NCI-H82 treated with DMSO at 0.1 percent for 48 hours (cell line): Measurements from ENCODE around the gene FAIM2.

Experiments
- DNase-seq: peaks from one replicate; lab custom pipeline; 2025; ENCODE audit not compliant: unreplicated experiment; lab: John Stamatoyannopoulos, UW

Gene FAIM2

DNA sequence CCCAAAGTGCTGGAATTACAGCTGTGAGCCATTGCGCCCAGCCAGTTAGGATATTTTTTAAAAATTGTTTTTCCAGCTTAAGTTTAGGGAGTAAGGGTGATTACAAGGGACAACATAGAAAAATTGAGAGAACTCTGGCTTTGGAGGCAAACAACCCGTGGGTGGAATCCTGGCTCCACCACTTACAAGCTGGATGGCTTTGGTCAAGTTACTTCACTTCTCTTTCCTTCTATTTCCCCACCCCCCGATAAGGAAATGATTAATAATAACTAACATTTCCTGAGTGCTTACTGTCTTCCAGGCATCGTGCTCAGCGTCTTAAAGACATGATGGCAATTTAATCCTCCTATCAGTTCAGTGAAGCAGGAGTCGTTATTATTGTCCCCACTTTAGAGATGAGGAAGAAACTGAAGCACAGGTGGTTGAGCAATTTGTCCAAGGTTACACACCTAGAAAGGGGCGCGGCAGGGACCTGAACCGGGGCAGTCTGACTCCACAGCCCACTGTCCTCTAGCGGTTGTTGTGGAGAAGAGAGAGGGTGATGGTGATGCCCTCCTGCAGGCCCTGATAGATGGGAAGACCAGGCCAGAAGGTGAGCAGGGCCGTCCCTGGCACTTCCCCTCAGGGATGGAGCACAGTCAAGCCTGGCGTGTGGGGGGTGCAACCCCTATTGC is 16.7 kb upstream of the FAIM2 start:
- no peak for DNase-seq

DNA sequence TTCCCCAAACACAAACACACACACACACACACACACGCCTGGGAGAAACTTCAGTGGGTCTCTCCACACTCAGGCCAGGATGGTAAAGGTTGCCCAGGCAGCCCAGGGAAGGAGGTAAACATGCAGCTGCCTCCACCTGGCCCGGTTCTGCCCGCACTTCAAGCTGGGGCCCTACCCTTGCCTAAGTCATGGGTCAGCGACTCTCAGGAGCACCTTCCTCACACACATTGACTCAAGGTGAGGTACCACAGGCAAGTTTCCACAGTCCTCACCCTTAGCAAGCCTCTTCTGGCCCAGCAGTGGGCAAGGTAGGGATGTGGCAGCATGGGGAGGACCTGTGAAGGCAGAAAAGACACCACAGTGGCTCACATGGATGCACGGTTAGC is 14.1 kb upstream of the FAIM2 start:
- DNase-seq: no peak

DNA sequence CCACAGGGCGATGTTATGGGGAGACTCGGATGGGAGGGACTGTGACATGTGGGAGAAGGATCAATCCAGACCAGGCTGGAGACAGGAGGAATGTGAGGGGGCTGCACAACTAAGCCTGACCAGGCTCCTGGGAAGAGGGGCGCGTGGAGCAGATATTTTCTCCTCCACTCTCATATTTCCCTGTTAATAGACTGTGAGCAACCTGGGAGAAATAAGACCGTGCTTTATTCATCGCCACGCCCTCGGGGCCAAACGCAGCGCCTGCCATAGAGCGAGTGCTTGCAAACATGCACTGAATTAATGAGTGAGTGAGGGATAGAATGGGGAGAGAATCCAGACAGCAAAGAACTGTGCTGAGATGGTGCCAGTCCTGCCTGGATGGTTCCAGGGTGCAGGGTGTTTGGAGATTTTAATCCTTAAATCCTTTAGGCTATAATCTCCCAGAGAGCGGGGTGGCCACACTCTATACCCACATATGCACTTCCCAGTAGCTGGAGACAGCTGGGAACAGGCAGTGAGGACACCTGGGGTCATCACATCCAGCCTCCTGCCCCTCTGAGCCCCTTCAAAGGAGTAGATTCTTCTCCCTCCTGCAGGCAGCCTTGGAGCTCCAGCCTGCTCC is 13.6 kb upstream of the FAIM2 start:
- DNase-seq: peak; percentile 83

DNA sequence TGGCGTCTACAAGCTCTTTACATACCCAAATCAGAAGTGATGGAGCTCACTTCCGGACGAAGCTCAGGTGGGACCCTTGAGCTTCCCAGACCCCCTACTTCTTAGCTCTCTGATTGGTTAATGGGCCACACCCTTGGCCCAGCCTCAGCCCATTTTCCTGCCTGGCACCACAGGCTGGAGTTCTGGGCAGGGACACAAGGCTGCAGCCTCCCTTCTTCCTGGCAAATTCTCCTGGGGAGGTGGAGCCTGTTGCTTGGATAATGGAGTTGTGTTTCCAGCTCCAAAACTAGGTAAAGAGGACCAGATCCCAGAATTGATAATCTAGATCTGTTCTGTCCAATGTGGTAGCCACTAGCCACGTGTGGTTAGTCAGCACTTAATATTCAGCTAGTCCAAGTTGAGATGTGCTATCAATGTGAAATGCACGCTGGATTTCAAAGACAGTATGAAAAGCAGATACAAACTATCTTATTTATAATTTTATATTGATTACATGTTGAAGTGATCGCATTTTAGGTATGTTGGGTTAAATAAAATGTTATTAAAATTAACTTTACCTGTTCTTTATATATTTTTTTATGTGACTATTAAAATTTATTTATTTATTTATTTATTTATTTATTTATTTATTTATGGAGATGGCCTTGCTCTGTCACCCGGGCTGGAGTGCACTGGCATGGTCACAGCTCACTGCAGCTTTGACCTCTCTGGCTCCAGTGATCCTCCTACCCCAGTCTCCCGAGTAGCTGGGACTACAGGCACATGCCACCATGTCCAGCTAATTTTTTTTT is 12.6 kb upstream of the FAIM2 start:
- DNase-seq: no peak

DNA sequence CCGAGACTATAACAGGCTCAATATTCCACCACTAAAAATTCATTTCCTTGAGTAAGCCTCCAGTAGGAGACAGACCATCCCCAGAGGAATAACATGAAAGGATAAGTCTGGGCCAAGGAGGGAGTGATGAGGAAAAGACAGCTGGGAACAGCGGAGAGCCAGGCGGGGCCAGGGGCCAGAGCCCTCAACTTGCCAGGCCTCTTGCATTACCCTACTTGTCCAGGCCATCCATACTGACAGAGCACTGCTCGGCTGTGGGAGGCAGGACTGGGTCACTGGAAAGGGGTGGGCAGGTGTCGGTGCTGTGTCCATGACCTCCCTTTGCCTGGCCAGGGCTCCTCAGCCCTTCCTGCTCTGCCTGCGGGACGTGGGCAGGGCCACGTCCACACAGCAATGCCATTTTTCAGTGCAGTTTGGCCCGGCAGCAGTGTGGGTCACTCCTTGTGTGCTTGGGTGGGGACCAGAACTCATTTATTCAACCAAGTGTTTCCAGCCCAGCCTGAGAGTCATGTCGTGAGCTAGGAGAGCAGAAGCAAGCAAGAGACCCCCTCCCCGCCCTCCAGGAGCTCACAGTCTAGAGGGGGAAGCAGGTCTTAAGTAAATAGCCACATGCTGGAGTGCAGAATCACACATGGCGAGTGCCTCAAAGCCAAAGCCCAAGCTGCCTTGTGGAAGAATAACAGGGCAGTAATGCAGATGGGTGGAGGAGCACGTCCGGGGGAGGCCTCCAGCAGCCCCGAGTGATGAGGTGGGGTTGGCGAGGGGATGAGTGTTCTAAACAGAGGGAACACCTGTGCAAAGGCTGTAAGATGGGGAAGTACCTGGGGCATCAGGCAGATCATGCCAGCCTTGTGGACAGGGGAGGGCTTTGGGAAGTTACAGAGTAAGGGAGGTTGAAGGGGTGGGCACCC is 8.9 kb upstream of the FAIM2 start:
- no peak for DNase-seq

DNA sequence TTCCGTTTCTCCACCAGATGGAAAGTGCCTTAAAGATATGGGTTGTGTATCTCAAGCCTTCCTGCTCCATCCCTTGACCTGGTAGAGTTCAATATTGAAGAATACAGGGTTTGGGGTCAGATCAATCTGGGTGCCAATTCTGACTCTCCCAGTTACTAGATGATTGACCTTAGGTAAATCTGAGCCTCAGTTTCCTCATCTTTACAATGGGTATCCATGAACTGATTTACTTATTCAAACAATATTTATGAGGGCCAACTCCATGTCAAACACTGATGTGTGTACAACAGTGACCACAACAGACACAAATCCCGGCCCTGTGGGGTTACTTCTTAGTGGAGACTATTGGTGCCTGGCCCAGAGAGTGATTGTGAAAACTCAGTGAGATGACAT is 7.5 kb upstream of the FAIM2 start:
- DNase-seq: no peak

DNA sequence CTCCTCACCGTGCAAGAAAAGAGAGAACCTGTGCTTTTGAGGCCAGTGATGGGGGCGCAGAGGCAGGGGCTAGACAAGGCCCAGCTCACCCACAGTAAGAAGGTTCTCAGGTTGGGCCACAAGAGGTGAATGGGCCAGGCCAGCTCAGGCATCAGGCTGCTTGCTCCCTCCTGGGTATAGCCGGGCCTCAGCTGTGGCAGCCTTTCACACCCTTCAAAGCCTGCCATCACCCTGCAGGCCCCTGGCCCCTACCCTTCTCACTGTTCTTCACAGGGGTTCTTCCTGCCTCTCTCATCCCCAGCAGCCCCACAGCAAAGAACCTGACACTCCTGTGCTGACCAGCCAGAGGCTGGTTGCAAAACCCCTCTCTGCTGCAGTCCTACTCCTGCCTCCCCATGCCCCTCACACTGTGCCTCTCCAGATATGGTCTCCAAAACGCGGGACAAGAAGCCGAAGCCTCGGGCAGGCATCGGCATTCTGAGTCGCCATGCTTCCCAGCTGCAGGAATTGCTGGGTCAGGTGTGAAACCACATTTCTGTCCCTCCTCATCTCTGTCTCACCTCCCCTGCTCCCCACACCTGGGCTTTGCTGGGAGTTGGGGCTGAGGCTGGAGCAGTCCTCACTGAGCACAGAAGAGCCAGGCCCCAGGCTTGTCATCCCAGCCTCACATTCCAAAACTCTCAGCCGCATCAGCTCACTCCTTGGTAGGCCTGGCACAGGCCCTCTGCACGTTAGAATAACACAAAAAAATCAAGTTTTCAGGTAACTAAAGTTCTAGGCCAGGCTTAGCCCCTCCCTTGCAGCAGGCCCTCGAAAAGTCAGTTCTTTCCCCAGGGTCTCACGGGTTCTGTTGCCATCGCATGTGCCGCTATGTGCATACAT is 6.9 kb upstream of the FAIM2 start:
- DNase-seq: no peak

DNA sequence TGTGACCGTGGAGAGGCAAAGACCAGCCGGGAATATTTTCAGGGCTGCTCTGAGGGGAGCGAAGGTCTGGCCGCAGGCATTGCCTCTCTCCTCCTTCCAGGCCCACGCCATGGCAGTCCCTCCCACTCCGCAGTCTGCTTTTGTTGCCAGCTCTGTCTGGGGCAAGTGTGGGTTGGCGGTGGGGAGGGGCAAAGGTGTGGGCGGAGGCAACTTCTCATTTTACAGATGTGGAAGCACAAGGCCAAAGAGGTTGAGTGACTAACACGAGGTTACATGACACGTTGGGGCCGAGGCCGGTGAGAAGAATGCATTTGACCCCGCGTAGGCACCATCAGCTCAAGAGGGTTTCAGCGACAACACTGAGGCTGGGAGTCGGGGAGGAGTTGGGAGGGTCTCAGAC is 6.1 kb upstream of the FAIM2 start:
- DNase-seq: no peak

DNA sequence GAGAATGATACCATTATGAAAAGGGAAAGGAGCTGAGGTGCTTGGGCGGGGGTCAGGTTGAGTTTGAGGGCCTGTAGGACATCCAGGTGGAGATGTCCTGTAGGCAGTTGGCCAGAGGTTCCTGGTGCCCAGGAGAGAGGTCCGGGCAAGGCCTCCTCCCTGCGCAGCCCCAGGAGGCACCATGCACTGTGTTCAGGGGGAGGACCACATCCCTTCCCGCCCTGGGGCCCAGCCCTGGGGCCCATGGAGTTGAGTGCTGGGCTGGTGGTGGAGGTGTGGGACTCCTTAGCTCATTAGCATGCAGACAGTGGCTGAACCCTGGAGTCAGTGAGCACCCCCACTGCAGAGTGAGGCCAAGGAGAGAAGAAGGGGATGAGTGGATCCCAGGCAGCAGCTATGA is 5.7 kb upstream of the FAIM2 start:
- no peak for DNase-seq

DNA sequence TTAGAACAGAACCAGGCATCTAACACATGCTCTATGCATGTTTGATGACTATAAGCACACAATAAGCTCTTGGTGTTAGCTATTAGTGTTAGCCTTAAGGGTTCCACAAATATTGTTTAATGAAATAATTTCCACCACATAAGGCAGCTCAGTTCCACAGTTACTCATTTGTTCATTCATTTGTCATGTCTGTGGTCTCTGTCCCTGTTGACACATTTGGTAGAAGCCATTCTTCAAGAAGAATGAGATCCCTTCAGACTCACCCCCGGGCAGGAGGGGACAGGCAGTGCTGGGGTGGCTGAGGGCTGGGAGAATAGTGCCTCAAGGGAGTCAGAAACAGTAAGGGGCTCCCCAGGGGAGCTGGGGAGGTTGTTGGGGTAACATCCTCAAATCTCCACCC is 3.7 kb upstream of the FAIM2 start:
- DNase-seq: no peak

DNA sequence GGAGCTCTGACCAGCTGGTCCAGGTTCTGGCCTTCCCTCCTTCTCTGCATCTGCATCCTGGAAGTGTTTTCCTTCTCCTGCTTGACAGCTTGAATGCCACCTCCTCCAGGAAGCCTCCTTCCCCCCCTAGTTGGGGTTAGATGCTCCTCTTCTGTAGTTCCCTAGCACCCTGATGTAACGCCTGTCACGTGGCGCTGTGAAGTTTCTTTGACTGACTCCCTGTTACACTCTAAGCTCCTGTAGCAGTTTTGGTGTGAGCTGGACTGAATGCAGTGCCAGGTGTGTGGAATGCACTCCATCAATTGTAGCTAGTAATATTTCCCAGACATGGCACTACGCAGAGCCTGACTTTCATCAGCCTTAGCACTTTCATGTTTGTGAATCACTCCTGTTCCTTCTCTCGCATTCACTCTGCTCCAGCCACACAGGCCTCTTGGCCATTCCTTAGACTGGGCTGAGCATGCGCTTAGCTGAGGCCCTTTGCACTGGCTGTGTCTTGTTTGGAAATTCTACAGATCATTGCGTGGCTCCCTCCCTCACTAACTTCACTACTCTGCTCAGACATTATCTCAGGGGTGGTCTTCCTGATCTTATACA is 2.1 kb upstream of the FAIM2 start:
- no peak for DNase-seq

DNA sequence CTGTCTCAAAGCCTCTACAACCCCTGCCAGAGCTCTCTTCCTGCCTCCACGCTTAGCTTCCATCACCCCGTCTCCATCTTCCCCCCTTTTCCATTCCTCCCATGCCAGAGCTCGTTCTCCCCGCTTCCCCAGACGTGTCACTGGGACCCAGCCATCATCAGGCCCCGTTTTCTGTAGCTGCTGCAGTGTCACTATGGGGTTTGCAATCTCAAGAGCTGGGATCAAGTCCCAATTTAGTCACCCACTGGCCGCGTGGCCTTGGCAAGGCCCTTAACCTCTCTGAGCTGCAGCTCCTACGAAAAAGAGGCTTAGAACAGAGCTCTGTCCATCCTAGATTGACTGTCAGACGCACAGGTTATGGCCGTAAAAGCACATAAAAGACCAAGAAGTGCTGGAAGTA is 901 bp upstream of the FAIM2 start:
- DNase-seq: no peak

DNA sequence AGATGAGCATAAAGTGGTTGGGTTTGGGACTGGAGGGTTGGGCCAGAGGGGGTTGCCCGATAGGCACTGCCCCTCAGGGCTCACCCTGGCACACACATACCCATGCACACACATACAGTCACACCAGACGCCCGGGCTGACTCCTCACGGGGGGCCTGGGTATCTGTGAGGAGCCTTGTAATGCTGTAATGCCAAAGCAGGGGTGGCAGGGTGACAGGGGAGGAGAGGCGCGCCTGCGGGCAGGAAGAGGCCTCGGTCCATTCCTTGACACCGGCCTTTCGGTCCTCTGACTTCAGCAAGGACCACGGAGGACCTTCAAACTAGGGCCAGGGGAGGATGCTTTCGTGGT is 375 bp downstream of the FAIM2 start:
- no peak for DNase-seq

DNA sequence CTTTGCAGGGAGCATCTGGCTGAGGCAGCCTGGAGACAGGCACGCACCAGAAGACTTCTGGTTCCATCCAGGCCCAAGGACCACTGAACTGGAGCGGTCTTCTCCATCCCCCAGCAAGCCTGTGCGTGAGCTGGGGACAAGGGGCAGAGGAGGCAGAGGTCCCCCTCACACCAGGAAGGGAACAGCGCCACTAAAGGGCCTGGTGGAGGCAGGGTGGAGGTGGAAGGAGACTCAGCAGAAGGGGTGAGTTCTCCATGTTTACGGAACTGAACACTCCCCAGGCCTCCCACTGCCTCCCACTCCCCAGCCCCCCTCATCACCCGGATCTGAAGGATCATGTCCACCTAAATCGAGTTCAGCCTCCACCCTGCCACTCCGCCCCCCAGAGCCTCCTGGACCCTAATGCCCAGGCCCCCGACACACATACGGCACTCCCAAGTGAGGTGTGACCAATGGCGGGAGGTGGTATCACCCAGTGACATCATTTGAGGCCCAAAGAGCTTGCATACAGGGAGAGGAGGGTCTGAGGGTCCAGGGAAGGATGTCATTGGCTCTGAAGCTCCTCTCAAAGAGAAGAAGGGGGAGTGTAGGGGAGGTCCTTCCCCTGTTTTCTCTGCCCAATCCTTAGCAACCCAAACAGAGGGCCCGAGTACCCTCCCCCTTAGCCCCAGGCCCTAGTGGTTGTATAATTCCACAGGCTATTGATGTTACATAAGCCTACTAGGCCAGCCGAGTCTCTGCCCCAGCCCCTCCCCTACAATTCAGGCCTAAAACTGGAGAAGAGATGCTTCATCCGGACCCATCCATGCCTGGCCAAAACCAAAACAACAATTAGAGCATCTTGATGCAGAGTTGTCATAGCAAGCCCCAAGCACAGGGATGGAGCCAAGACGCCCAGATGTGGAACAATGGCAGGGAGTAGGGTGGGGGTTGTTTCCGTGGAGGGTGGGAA is 1.0 kb downstream of the FAIM2 start:
- no peak for DNase-seq

DNA sequence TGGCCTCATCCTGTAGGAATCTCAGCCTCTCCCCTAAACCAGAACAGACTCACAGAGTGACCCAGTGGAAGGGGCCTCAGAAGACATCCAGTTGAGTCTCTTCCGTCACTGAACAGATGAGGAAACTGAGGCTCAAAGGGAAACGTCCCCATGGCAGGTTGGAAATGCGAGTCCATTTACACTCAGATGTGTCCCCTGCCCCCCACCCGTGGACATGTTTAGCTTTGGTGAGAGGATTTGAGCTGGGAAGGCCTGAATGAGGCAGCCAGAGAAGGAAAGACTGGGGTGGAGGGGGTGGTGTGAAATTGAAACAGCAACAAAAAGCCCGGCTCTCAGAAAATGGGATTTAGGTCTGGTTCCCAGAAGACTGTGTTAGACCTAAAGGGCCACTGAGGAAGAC is 1.7 kb downstream of the FAIM2 start:
- no peak for DNase-seq

DNA sequence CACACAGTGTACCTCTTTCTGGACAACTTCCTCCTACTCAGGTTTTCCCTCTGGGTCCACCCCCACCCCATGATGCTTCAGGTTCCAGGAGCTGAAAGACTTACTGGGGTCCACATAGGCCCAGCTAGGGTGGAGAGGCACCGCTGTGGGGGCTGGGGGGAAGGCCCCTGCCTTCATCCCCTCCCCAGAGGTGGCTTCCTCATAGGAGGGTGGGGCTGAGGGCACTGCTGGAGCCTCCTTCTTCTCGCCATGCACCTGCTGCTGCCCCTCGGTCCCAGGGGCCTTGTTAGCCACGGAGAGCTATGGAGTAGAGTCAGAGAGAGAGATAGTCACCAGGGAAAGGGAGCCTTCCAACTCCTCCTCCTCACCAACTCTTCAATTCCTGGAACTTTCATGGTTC is 2.7 kb downstream of the FAIM2 start:
- no peak for DNase-seq

DNA sequence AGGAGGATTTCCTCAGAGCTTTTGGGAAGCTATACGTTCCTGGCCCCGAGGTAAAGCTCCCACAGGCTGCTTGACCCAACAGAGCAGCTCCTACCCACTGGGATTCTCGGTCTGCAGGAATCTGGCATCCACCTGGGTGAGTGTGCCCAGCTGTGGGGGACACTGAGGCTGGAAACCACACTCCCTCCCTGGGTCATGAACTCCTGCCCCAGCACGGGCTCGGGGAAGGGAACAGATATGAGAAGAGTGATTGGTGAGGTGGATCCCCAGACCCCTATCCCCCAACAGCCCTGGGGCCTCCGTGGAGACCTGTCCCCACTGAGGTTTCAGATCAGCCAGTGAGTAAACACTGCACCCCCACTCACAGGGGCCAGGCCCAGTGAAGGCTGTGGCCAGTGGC is 3.3 kb downstream of the FAIM2 start:
- no peak for DNase-seq

DNA sequence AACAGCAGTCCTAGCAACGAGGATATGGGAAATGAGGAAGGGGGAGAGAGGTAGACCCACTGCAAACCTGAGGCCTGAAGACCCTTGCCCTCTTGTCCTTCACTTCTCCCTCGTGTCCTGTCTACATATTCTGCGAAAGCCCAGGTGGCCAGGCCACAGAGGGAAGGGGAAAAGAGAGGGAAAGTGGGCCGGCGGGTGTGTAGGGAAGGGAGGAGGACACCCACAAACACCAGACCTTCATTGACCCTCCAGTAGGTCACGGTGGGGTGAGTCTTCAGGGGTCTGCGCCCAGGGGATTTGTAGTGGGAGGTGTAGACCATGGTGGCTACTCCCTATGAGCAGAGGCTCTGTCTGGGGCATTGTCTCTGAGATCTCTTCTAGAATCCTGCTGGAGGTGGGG is 3.8 kb downstream of the FAIM2 start:
- DNase-seq: no peak

DNA sequence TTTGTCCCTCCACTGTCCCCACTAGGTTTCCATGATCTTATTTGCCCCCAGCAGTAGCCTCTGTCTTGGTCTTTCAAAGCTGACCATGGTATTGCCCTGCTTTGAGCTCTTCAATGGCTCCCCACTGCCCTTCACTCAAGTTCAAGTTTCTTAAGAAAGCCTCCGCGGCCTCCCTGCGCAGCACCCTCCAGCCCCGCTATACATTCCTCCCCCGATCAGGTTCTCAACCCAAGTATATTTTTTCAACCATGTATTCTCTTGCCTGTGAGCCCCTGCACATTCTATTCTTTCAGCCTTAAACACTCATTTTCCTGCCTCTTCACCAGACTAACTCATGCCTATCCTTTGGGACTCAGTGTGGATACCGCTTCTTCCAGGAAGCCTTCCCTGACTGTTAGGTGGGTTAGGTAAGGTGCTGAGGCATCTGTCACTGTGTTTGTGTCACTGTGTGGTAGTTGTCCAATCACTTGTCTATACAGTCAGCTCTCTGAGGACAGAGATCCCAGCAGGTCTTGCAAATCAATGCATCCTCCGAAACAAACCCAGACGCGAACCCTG is 4.3 kb downstream of the FAIM2 start:
- no peak for DNase-seq
